OCI-M1 (cell line): ENCODE results near the gene USP6NL.
"Not testable (repeated sequence)": the region's sequence is repeated elsewhere in the genome, so short reads cannot be mapped to it uniquely, and the experiment has no call there.

ENCODE experiments used
- DNase-seq: peaks from one replicate; lab custom pipeline; 2025; lab: John Stamatoyannopoulos, UW

Gene USP6NL

GRCh38 chr10:11515596-11516430 is 95.6 kb downstream of the USP6NL start:
- peak; percentile 88 for DNase-seq

- no peak for DNase-seq
Measured at GRCh38 chr10:11513727-11514126, 97.7 kb downstream of the USP6NL start.

- DNase-seq: no peak
Measured at GRCh38 chr10:11512596-11512995, 98.9 kb downstream of the USP6NL start.

DNA sequence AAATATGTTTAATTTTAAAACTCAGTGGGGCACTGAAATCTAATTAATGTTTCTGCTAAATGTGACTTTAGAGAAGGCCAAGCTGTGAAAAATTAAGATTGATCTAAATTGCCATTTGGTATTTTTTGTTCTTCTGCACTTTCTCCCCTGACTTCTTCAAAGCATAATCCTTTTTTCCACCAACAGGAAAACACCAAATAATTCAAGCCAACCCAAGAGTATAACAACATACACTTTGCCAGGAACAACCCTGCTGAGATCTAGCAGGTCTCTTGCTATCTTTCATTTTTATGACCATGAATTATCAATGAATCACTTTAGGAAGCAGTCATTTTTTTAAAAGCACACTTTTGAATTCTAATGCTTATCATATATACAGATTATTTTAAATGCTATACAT is 100.1 kb downstream of the USP6NL start:
- DNase-seq: no peak

GRCh38 chr10:11510736-11511135 is 100.7 kb downstream of the USP6NL start:
- no peak for DNase-seq

DNA sequence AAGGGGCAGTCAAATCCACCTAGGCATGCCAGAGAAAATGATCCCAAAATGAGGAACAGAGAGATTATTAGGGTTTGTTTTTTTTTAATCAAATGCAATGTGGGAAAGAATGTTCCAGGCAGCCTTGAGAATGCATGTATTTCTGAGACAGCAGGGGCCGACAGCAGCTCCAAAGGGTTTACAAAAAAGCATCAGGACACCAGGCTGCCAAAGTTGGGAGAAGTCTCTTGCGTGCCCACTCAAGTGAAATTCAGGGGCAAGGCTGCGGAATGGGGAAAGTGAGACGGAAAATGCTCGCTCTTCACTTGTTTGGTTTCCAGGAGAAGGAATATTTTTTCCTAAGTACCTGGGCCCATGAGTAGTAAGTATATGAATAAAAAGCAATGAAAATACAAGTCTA is 101.2 kb downstream of the USP6NL start:
- DNase-seq: no peak

- no peak for DNase-seq
Measured at GRCh38 chr10:11509036-11509435, 102.4 kb downstream of the USP6NL start.

DNA sequence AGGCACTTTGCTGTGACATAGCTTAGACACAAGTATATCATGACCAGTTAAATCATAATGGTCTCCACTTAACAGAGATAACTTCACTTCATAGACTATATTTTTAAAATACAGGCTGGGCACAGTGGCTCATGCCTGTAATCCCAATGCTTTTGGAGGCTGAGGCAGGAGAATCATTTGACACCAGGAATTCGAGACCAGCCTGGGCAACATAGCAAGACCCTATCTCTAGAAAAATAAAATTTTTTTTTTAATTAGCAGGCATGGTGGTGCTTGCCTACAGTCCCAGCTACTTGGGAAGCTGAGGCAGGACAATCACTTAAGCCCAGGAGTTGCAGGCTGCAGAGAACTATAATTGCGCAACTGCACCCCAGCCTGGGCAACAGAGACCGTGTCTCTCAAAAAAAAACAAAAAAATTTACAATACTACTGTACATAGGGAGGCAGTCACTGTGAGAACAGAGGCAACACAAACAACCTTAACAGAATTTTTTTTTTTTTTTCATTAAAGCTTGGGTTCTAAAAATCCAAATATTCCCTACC is 105.1 kb downstream of the USP6NL start:
- DNase-seq: no peak

GRCh38 chr10:11505639-11506038 is 105.8 kb downstream of the USP6NL start:
- no peak for DNase-seq

- peak; percentile 12 for DNase-seq
Measured at GRCh38 chr10:11504566-11505285, 106.7 kb downstream of the USP6NL start.

GRCh38 chr10:11501600-11501999 is 109.8 kb downstream of the USP6NL start:
- DNase-seq: no peak

DNA sequence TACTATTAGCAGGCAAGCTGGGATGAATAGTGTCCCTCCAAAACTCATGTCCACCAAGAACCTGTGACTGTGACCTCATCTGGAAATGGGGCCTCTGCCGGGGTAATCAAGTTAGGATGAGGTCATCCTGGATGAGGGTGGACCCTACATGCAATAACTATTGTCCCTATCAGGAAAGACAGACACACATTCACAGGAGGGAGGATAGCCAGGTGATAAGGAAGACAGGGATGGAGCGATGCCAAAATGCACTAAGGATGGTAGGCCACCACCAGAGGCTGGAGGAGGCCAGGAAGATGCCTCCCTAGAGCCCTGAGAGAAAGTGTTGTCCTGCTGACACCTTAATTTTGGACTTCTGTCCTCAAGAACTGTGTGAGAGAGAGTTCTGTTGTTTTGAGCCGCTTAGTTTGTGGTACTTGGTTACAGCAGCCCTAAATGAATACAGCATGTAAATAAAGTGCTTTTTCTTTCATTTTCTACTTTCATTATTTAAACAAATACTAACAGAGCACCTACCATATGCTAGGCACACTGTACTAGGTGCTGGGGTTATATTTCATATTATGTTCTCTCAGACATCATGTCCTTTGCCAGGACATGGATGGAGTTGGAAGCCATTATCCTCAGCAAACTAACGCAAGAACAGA is 111.9 kb downstream of the USP6NL start:
- peak; percentile 63 for DNase-seq

DNA sequence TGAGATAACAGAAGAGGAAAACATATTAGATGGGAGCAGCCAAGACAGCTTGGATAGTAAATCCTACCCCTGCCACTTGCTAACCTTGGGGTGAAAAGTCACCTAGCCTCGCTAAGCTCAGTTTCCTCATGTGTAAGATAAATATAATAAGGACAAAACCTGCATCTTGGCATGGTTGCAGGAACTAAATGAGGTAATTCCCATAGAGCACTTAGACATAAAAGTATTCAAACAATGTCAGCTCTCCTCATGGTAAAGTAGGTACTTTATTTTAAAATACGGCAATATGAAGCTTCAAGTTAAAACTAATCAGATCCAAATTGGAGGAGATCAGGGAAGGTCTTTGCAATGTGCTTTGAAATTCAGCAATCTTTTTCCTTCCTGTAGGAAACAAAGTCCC is 113.1 kb downstream of the USP6NL start:
- DNase-seq: no peak

GRCh38 chr10:11494923-11495322 is 116.5 kb downstream of the USP6NL start:
- DNase-seq: not testable (repeated sequence)

- no peak for DNase-seq
Measured at GRCh38 chr10:11493646-11494045, 117.8 kb downstream of the USP6NL start.

DNA sequence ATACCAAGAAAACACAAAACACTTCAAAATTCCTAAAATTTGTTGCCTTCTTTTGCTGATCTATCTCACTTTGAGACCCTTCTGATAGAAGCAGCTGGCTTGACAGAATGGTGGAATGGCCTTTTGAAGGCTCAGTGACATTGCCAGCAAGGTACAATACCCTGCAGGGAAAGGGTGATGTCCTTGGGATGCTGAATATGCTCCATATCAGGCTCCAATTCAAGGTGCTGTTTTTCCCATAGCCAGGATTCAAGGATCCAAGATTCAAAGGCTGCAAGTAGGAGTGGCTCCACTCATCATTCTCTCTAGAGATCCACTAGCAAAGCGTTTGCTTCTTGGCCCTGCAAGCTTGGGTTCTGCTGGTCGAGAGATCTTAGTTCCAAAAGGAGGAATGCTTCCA is 120.4 kb downstream of the USP6NL start:
- DNase-seq: no peak

- no peak for DNase-seq
Measured at GRCh38 chr10:11489591-11489990, 121.9 kb downstream of the USP6NL start.

- no peak for DNase-seq
Measured at GRCh38 chr10:11488126-11488525, 123.3 kb downstream of the USP6NL start.

- DNase-seq: peak; percentile 56
Measured at GRCh38 chr10:11483201-11484148, 128.0 kb downstream of the USP6NL start.

- no peak for DNase-seq
Measured at GRCh38 chr10:11482306-11482705, 129.1 kb downstream of the USP6NL start.

DNA sequence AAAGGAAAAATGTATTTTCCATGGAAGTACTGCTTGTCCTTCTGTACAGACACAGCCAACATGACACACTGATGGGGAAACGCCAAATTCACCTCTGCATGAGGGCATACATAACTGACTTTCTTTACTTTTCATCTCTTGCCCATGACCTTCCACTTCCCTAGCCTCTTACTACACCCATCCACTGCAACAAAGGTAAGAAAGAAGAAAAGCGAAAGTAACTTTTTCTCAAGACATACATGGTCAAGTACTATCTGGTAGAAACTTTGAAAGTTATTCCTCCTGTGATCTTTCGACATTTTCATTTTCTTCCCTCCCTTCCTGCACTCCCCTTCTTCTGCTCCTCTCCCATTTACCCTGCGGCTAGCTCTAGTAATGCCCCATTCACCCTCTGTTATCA is 130.8 kb downstream of the USP6NL start:
- peak; percentile 13 for DNase-seq
